ENCODE data around the gene HES3.

DNA sequence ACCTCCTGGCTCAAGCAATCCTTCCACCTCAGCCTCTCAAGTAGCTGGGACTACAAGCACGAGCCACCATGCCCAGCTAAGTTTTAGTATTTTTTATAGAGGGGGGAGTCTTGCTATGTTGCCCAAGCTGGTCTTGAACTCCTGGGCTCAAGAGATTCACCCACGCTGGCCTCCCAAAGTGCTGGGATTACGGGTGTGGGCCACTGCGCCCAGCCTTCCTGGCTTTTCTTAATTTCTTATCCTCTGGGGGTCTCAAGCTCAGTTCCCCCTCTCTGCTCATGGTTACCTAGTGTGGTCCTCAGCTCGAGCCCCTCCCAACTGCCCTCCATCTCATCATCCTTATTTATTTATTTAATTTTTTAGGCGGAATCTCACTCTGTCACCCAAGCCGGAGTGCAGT, 41.7 kb upstream of the HES3 start:
- TF ChIP-seq CTCF (IDR thresholded peaks at IDR 0.05) (no peak), POLR2A (IDR thresholded peaks at IDR 0.05) (no peak)
